GM19043 (cell line): Measurements from ENCODE around the gene APP.

Experiments
- ATAC-seq: cut with Tn5 transposase; IDR thresholded peaks from one replicate; pipeline ENCODE4 v1.9.1; 2021; ENCODE audit warnings: low read depth; ENCODE audit not compliant: unreplicated experiment

The APP gene

GRCh38 chr21:25994758-25995163, 175.8 kb downstream of the APP start:
- ATAC-seq = no peak

- ATAC-seq = no peak
Measured at GRCh38 chr21:25988738-25989137, 181.8 kb downstream of the APP start.

GRCh38 chr21:25987531-25987930, 183.0 kb downstream of the APP start:
- ATAC-seq = no peak

- no peak for ATAC-seq
Measured at GRCh38 chr21:25986928-25987327, 183.6 kb downstream of the APP start.

- no peak for ATAC-seq
Measured at GRCh38 chr21:25985990-25986389, 184.6 kb downstream of the APP start.

GRCh38 chr21:25984538-25984937, 186.0 kb downstream of the APP start:
- no peak for ATAC-seq

- no peak for ATAC-seq
Measured at GRCh38 chr21:25983745-25984144, 186.8 kb downstream of the APP start.

GRCh38 chr21:25980710-25981109, 189.9 kb downstream of the APP start:
- no peak for ATAC-seq

GRCh38 chr21:25979845-25980616, 190.5 kb downstream of the APP start:
- no peak for ATAC-seq

GRCh38 chr21:25977068-25977611, 193.4 kb downstream of the APP start:
- ATAC-seq = no peak

- ATAC-seq = no peak
Measured at GRCh38 chr21:25974964-25975363, 195.6 kb downstream of the APP start.

- no peak for ATAC-seq
Measured at GRCh38 chr21:25970254-25970930, 200.2 kb downstream of the APP start.

- peak; percentile 42 for ATAC-seq
Measured at GRCh38 chr21:25967901-25968438, 202.6 kb downstream of the APP start.

- peak; percentile 99 for ATAC-seq
Measured at GRCh38 chr21:25967181-25967900, 203.2 kb downstream of the APP start.

GRCh38 chr21:25965951-25966707, 204.4 kb downstream of the APP start:
- no peak for ATAC-seq

- no peak for ATAC-seq
Measured at GRCh38 chr21:25964926-25965325, 205.6 kb downstream of the APP start.

- ATAC-seq = no peak
Measured at GRCh38 chr21:25964015-25964414, 206.6 kb downstream of the APP start.

GRCh38 chr21:25963181-25963580, 207.4 kb downstream of the APP start:
- ATAC-seq = no peak

- no peak for ATAC-seq
Measured at GRCh38 chr21:25961042-25961441, 209.5 kb downstream of the APP start.

- ATAC-seq = no peak
Measured at GRCh38 chr21:25960402-25960801, 210.2 kb downstream of the APP start.
